HG03196 (cell line): ENCODE data around the gene DAPK3.
"Not testable (repeated sequence)": the region's sequence is repeated elsewhere in the genome, so short reads cannot be mapped to it uniquely, and the experiment has no call there.

Experiments used
- ATAC-seq: cut with Tn5 transposase; IDR thresholded peaks from one replicate; pipeline ENCODE4 v1.9.1; 2021; ENCODE audit not compliant: unreplicated experiment

DAPK3 gene

DNA sequence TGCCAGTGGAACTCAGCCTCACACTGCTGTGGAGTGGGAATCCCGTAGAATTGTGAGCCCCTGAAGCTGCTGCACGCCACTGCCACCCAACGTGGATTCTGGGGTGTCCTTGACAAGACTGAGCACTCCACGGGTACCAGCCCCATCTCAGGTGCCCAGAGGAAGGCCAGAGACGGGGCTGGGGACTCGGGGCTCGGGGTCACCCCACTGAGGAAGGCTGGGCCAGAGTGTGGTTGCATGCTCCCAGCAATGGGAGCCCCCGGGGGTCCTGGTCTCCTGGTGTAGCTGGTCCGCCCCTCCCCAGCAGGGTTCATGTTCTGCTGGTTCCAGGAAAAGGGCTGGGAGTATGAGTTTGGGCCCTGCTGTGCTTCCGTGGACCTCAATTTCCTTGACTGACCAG, 15.2 kb downstream of the DAPK3 start:
- no peak for ATAC-seq

DNA sequence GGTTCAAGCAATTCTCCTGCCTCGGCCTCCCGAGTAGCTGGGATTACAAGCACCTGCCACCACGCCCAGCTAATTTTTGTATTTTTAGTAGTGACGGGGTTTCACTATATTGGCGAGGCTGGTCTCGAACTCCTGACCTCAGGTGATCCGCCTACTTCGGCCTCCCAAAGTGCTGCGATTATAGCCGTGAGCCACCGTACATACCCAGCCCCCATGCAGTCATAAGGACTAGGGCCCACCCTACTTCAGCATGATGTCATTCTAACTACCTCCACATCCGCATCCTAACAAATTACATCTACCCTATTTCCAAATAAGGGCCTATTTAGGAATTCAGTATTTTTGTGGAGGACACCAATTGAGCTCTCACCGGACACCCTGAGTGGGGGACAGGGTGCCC, 15.6 kb downstream of the DAPK3 start:
- ATAC-seq = not testable (repeated sequence)

DNA sequence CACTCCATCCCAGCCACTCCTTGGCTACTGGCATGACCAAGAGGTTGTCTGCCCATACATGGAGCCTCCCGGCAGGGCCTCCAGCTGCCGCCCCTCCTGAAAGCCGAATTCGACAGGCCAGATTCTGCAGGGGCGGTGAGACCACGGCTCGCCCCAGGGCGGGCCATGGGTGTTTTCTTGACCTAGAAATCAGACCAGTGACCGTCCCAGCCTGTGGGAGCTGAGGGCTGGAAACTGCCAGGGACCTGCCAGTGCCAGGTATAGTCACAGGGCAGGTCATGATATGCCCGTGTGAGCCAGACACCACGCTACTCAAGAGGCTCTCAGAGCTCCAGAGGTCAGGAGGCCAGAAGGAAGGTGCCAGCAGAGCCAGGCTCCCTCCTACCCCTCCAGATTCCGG, 16.8 kb downstream of the DAPK3 start:
- no peak for ATAC-seq

DNA sequence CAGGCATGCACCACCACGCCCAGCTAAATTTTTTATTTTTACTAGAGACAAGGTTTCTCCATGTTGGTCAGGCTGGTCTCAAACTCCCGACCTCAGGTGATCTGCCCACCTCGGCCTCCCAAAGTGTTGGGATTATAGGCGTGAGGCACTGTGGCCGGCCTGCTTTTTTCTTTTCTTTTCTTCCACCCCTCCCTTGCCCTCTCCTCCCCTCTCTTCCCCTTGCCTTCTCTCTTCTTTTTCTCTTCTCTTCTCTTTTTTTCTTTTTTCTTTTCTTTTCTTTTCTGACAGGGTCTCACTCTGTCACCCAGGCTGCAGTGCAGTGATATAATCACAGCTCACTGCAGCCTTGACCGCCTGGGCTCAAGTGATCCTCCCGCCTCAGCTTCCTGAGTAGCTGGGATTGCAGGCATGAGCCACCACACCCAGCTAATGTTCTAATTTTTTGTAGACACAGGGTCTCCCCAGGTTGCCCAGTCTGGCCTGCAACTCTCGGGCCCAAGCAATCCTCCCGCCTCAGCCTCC, 18.1 kb downstream of the DAPK3 start:
- not testable (repeated sequence) for ATAC-seq

DNA sequence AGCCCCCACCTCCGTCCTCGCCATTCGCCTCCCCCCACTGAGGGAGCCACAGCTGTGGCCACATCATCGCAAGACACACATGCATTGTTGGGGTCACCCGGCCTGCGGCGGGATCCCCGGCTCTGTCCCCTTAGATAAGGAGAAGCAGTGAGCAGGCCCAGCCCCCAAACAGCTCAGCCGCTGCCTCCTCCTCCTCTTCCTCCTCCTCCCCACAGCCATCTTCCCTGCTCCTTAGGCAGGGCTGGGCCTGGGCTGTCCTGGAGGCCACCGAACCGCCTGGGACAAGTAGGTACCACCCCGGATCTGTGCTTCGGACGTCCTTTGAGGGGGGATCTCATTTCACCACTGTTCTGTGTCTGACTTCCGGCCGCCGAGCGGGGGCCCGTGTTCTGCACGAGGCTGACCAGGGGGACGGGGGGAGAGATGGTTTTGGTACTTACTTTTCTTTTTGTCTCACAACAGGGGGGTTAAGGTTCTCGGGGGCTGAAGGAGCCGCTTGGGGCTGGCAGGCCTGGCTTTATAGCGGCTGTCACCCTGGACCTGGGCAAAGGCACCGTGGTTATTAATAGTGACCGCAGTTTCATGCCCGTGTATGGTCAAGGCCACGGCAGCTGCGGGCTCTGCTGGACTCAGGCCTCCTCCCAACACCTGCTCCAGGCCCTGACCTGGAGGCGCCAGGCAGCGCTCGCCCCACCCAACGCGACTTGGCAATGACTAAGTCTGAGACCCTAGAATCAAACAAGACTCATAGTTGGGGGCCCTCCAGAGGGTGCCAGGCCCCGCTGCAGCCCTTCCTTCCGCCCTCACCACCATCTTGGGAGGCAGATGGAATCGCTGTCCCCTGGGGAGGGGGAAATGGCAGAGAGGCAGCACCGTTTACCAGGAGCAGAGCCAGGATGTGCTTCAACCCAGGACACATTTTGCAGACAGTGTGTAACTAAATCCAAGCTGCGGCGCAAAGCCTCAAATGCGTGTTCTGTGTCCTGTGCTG, 19.7 kb downstream of the DAPK3 start:
- no peak for ATAC-seq

DNA sequence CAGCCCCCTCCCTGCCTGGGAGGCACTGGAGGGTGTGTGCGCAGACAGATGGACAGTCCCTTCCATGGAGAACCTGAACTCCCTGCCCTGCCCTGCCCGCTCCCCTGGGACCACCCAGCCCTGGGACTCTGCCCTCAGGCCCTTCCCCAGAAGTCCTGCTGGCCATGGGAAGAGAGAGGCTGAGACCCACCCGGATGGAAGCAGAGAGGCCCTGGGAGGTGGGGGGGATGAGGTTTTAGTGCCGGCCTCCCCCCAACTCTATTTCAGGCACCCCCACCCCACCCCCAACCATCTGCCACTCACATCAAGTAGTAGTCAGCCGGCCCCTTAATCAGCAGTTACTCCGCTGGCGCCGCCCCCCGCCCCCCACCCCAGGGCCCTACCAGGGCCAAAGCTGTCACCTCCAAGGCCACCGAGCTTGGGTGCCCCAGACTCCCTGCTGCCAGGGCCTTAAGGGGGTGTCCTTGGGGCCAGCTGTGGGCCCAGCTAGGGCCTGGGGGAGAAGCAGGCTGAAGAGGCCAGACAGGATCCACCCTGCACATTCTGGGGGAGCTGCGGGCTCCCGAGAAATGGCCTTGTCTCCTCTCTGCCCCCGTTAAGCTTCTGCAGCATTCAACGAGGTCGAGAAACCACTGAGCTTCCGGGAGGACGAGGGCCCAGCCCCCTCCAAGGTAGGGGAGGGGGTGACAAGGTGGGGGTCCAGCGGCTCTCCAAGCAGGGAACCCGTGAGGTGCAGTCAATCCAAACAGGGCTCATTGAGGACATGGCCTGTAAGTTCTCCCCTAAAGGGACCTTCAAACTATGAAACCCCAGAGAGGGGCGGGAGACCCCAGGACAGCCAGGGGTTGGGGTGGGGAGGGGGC, 20.7 kb downstream of the DAPK3 start:
- no peak for ATAC-seq

DNA sequence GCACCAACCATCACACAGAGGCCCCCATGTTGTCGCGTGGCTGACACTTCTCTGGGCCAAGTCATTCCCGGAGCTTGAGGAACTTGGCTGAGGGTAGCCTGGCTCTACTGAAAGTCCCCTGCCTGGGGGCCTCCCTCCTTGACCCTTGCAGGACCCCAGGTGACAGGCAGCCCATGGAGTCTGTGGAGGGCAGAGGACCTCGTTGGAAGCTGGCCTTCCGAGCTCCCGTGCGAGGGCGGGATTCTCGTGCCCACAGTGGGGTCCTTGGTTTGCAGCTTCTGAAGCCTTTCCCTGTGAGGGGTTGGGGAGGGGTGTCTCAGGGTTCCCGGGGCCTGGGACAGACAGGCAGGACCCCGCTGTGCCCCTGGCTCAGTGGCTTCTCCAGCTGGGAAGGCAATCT, 21.6 kb downstream of the DAPK3 start:
- no peak for ATAC-seq

DNA sequence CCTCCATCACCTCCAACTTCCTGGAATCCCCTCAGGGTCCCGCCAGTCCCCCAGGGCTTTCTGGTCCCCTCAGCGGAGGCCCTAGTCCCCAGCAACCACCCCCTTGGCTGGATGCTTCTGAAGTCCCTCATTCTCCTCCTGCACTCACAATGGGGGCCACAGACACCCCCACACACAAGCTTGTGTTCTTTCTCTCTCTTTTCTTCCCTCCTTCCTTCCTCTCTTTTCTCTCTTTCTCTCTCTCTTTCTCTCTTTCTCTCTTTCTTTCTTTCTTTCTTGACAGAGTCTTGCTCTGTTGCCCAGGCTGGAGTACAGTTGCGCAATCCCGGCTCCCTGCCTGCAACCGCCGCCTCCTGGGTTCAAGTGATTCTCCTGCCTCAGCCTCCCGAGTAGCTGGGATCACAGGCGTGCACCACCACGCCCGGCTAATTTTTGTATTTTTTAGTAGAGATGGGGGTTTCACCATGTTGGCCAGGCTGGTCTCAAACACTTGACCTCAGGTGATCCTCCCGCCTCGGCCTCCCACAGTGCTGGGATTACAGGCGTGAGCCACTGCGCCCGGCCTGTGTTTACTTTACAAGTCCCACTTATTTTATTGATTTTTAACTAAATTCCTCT, 23.5 kb downstream of the DAPK3 start:
- ATAC-seq = not testable (repeated sequence)

DNA sequence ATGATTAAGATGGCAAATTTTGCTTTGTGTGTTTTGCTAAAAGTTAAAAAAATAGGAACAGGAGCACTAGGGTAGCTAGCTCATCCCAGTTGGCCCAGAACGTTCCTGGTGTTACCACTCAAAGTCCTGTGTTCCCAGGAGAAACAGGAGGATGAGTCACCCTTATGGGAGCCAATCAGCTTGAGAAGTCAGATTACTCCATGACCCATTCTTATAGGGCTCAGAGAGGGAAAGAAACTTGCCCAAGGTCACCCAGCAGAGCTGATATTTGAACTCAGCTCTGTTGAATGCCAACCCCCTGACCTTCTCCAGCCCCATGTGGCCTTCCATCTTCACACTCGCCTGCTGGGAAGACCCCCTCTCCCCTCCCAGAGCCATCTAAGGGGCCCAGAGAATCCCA, 25.1 kb downstream of the DAPK3 start:
- ATAC-seq = no peak

DNA sequence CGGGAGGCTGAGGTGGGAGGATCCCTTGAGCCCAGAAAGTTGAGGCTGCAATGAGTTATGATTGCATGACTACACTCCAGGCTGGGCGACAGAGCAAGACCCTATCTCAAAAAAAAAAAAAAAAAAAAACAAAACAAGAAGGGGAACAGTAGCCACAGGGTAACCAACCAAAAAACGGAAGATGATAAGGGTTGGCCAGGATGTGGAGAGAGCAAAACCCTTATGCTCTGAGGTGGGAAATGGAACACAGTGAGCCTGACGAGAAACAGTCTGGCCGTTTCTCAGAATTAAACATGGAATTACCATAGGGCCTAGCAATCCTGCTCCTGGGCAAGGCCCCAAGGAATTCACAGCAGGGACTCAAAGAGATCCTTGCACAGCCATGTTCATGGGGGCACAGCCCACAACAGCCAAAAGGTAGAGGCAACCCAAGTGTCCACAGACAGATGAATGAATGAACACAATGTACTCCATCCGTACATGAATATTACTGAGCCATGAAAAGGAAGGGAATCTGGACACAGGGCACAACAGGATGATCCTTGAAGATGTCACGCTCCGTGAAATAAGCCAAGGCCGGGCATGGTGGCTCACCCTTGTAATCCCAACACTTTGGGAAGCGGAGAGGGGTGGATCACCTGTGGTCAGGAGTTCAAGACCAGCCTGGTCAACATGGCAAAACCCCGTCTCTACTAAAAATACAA, 26.7 kb downstream of the DAPK3 start:
- no peak for ATAC-seq

DNA sequence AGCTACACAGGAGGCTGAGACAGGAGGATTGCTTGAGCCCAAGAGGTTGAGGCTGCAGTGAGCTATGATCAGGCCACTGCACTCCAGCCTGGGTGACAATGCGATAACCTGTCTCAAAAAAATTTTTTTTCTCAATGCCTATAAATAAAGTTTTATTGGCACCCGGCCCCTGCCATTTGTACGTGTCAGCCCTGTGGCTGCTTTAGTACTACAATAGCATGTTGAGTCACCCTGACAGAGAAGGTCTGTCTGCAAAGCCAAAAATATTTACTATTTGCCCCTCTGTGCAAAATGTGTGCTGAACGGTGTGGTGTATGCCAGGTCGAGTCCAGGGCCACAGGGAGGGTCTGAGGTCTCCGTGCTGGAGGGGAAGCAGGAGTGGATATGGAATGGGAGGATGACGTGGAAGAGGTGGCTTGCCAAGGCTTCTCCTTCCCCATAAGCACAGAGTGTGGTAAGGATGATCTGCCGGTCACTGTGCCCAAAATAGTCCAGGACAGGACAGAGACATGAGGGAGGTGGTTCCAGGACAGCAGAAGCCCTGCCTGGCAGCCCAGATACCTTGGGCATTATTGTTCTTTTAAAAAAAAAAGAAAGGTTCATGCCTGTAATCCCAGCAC, 28.0 kb downstream of the DAPK3 start:
- no peak for ATAC-seq

DNA sequence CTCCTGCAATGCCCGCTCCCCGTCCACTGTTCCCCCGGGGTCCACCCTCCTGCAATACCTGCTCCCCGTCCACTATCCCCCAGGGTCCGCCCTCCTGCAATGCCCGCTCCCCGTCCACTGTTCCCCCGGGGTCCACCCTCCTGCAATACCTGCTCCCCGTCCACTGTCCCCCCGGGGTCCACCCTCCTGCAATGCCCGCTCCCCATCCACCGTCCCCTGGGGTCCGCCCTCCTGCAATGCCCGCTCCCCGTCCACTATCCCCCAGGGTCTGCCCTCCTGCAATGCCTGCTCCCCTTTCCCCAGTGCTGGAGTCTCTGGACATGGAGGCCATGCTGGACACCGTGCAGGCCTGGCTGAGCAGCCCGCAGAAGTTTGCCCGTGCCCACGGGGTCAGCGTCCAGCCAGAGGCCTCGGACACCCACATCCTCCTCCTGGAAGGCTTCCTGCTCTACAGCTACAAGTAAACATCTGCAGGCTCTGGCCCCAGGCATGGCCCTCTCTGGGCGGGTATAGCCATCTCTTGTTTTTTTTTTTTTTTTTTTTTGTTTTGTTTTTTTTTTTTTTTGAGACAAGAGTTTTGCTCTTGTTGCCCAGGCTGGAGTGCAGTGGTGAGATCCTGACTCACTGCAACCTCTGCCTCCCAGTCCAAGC, 32.5 kb downstream of the DAPK3 start:
- not testable (repeated sequence) for ATAC-seq

DNA sequence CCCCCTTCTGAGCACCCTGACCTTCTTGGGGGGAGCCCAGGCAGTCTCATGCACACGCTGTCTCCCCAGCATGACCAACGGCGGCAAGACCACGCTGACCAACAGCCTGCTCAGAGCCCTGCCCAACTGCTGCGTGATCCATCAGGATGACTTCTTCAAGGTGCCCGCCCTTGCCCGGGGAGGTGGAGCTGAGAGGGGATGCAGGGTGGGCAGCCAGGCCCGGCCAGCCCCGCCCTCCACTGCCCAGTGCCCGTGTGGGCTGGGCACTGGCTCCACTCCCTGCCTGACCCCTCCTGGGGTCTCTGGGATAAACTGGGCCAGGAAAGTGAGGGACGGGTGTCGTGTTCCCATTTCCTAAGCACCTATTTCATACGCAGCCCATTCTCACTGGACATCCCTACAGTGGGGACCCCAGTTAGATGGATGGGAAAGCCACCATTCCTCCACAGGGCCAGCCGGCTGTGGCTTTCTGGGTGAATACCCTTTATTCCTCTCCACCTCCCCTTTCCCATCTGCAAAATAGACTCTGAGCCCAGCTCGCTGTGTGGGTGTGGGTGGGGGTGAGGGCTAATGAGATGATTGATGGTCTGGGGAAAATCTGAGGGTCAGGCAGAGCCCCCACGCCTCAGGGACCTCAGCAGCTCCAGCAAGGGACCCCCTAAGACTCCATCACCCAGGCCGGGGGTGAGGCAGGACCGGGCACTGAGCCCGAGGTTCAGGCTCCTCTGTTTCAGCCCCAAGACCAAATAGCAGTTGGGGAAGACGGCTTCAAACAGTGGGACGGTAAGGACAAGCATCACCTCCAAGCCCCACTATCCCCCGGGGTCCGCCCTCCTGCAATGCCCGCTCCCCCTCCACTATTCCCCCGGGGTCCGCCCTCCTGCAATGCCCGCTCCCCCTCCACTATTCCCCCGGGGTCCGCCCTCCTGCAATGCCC, 34.1 kb downstream of the DAPK3 start:
- ATAC-seq = no peak

DNA sequence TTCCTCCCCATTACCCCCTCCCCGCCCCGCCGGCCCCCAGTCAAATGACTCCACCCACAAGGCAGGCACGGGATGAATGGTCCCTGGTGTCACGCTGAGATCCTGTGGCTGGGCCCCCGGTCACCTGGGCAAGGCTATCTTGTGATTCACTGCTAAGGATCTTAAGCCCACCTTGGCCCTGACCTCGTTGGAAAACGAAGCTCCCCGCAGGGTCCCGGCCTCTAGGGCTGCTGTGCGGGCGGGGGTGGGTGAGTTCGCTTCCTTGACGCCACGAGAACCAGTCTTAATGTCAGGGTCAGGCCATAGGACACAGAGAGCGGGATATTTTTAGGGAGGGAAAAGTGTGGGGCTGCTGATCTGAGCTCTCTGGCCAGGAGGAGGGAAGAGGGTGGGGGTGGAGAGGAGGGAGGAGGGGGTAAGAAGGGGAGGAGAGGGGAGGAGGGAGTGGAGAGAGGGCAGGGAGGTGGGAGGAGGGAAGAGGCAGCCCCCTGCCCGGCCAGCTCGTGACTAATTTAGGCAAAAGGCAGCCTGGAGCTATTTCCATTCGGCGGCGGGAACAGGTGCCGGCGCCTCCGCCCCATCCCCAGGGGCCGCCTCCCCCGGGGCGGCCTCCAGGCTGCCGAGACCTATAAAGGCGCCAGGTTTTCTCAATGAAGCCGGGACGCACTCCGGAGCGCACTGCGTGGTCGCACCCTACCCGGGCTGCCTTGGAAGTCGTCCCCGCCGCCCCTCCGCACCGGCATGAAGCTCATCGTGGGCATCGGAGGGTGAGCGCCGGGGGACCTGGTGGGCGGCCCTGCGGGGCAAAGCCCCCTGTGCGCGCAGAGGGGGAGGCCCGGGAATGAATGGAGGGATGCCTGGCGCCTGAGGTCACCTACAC, 37.7 kb downstream of the DAPK3 start, which contains the start of gene NMRK2:
TSS of gene NMRK2 (plus strand) at position 139 of the 880 bp plus-strand sequence. CDS start at position 742, 603 bp downstream.
- no peak for ATAC-seq

DNA sequence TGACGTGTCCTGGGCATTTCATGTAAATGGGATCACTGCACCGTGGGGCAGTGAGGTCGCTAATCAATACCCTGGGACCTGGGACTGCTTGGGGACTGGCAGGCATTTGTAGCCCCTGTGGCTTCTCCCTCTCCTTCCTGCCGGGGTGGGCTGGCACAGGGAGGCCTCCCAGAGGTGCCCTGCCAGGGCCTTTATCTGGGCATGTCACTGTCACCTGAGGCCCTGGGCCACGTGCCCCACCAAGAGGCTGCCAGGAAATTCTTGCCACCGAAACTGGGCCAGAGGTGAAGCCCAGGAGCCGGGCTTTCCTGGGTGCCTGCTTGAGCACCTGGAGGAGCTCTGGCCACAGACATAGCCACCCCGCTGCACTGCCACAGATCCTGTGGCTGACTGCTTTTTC, 39.9 kb downstream of the DAPK3 start:
- no peak for ATAC-seq

DNA sequence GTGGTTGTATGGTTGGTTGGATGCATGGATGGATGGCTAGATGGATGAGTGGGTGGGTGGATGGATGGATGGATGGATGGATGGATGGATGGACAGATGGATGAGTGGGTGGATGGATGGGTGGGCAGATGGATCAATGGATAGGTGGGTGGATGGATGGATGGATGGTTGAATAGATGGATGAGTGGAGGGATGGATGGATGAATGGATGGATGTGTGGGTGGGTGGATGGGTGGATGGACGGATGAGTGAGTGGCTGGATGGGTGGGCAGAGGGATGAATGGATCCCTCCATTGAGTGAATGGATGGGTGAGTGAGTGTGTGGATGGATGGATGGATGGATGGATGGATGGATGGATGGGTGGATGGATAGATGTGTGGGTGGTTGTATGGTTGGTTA, 47.0 kb downstream of the DAPK3 start:
- no peak for ATAC-seq

DNA sequence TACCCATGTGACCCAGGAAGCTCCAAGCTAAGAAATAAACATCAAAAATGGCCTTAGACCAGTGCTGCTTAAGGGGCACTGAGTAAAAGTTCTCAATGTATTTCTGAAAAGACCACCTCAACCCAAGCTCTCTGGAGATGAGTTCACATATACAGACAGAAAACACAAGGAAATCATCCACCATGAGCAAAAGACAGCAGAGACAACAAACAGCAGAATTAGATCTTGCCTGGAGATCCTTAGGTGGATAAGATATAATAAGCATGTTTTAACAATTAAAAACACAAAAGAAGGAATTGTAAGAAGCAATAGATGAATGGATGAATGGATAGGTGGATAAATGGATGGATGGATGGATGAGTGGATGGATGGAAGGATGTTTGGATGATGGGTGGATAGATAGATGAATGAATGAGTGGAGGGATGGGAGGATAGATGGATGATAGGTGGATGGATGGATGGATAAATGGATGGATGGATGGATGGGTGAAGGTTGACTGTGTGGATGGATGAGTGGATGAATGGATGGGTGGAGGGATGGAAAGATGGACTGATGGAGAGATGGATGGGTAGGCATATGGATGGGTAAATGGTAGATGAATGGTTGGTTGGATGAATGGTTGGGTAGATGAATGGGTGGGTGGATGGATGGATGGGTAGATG, 47.7 kb downstream of the DAPK3 start:
- no peak for ATAC-seq
